Measurements from ENCODE around the gene OSTM1. TPM values are rescaled to one million over a fixed set of nuclear protein-coding genes. Genes with fewer than 3 reads are reported as not detected.

Gene OSTM1, protein sequence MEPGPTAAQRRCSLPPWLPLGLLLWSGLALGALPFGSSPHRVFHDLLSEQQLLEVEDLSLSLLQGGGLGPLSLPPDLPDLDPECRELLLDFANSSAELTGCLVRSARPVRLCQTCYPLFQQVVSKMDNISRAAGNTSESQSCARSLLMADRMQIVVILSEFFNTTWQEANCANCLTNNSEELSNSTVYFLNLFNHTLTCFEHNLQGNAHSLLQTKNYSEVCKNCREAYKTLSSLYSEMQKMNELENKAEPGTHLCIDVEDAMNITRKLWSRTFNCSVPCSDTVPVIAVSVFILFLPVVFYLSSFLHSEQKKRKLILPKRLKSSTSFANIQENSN
- 10 to 100 TPM; 25.0 to 32.0 TPM for total RNA-seq
- long read RNA-seq, full-length matches to known transcripts = 32 of 42 reads
- long read RNA-seq, partial matches to known transcripts = 2 of 42 reads
- long read RNA-seq, other reads (novel, unspliced or antisense) = 8 of 42 reads

DNA sequence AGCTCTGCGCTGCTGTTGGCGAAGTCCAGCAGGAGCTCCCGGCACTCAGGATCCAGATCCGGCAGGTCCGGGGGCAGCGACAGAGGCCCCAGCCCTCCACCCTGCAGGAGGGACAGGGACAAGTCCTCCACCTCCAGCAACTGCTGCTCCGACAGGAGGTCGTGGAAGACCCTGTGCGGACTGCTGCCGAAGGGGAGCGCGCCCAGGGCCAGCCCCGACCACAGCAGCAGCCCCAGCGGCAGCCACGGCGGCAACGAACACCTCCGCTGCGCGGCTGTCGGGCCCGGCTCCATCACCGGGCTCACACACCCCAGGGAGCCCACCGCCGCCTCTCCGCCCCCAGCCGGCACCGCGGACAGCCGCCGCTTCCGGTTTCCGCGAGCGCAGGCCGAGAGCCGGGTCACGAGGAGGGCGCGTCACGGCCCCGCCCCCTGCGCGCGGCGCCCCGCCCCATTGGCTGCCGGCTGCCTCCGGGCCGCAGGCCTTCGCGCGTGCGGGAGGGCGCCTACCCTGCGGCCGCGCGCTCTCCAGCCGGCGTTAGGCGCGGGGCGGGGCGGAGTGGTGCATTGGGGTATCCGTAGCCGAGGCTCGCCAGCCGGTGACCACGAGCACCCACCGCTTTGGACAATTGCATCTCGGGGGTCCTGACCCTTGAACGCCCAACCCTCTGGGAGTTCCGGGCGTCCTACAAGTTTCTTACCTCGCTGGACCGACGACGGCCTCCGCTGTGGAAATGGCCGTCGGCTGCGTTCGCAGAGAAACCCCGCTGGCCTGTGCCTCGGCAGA is at the start of gene OSTM1:
OSTM1 (minus strand) TSS at position 383 of the 786 bp plus-strand sequence; CDS start at position 293, 90 bp downstream.
- intact Hi-C loops (cut with DNase I, micrococcal nuclease) = no loop called here

DNA sequence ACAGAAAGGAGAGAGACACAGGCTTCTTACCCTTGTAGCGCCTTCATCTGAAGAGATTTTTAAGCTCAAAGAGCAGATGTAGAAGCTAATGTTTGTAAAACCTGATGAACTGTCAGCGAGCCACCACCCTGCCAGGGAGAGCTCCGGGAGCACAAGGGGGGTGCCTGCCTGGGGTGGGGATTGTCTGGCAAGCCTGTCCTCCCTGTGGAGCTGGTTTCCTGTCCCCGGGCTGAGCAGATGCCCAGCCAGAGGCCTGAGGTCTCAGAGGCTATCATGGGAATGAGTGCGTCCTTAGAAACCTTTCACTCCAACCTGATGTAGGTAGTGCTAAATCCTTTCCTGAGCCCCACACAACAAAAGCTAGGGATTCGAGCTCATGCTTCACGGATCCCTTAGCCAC is 49.4 kb upstream of the OSTM1 start:
- DNase-seq = no peak
- intact Hi-C loops (cut with DNase I, micrococcal nuclease) = no loop called here
- no peak for ATAC-seq

More for the DNA sequence above, at the start of gene OSTM1:
- ATAC-seq (peak; percentile 99), DNase-seq (peak; percentile 86 to 94)

DNA sequence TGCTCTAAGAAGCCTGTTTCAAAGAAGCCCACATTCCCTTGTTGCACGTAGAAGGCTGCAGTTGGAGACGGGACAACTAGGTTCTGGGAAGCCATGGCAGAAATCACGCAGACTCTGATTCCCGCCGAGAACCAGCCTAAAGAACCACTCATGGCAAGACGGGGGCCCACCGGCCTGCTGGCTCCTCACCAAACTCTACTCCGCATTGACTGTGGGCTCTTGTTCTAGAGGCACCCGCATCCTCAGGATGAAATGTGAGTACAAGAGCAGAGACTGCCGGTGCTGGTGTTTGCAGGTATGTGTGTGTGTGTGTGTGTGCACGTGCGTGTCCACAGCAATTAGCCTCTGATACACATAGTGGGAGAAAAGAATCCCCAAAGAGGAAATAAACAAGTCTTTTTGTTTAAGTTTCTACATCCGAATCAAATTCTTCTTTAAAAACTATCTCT is 49.0 kb upstream of the OSTM1 start:
- intact Hi-C loops (cut with DNase I, micrococcal nuclease) = no loop called here
- no peak for DNase-seq
- ATAC-seq = no peak

DNA sequence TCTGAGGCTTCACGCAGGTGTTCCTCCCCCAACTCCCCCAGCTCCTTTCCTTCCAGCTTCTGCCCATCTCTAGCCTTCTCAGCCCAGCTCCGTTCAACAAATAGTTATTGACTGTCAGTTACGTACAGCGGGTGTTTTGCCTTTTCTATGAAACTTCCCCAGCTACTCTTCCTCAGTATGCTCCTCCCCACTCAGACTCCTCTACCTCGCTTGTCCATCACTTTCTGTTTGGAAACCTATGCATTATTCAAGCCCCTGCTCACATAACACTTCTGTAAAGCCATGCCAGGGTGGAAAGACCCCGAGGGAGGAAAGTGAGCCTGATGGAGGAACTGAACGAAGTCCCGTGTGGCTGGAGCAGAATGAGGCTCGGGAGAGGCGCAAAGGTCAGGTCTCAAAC is 47.1 kb upstream of the OSTM1 start:
- DNase-seq = no peak
- no peak for ATAC-seq
- intact Hi-C loops (cut with DNase I, micrococcal nuclease) = no loop called here

DNA sequence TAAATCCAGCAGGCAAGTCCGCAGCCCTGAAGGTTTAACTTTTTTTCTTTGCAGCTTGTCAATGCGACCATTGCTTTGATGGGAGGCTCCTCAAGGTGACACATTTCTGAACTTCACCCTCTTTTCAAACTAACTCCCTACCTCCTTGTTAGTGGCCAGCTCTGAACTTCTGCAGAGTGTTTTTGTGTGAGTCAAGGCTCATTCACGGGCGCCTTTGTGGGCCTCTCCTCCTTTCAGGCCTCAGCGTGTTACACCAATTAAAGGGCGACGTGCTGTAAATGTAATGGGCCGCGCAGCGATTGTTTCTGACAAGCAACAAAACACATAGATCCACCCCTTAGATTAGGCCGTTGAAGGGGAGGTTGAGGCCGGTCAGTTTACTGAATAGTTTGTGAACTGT is 45.8 kb upstream of the OSTM1 start:
- DNase-seq (no peak), ATAC-seq (no peak)
- intact Hi-C loops (cut with DNase I, micrococcal nuclease) = no loop called here

DNA sequence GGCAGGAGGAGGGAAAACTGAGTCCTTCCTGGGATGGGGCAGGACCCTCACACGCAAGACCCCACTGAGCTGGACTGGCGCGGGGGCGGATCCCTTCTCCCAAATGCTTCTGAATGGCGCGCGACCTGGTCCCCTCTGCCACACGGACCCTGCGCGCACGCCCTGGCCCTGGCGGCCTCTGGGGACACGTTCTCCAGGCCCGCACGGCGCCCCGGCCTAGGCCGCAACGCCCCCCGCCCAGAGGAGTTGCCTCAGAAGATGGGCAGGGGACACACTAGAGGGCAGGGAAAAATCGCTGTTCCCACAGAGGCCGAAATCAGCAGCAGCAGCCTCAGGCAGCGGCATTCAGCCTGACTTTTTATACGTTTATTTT is 45.2 kb upstream of the OSTM1 start:
- intact Hi-C loops (cut with DNase I, micrococcal nuclease) = loop anchor here in 1 of 2 donors (10.0 kb wide), 1 partner anchor 375 kb away; no protein-coding TSS in a partner anchor
- DNase-seq = no peak
- no peak for ATAC-seq

DNA sequence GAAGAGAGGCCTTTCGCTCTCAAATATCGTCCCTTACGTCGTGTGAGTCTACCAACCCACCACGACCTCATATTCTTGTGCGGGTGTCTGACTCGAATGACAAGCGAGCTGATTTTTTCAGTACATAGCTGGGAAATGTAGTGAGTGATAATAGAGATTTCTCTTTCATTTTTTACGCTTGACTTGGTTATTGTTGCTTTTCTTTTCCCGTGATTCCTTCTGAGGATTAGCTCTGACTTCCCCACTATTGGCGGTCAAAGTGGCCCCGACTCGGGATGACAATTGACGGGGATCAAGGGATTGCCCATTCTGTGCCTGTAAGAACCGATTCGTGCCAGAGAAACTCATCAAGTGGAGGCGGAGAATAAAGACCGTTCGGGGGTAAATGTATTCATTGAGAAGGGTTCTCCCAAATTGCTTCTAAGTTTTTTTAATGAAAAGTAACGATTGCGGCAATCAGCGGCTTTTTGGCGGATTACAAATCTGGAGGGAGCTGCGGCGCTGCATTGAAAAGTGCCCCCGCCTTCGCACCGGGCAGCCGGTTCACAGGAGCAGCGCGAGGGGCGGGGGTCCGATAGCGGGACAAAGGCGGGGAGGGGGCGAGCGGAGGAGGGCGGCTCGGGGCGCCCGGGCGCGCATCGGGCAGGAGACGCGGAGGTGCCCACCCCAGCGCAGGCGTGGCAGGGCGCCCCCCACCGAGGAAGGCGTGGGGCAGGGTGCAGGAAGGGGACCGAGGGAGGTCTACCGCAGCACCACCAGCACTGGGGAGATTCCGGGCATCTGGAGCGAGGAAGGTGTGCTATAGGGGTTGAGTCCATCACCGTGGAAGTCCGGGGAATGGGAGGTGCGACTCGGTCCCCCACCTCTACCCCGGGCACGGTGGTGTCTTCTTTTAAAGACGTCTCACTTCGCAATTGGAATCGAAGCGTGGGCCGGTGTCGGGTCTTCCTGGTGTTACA is 44.5 kb upstream of the OSTM1 start:
- intact Hi-C loops (cut with DNase I, micrococcal nuclease) = loop anchor here in 1 of 2 donors (10.0 kb wide), 1 partner anchor 376 kb away; no protein-coding TSS in a partner anchor
- no peak for DNase-seq
- ATAC-seq = no peak

DNA sequence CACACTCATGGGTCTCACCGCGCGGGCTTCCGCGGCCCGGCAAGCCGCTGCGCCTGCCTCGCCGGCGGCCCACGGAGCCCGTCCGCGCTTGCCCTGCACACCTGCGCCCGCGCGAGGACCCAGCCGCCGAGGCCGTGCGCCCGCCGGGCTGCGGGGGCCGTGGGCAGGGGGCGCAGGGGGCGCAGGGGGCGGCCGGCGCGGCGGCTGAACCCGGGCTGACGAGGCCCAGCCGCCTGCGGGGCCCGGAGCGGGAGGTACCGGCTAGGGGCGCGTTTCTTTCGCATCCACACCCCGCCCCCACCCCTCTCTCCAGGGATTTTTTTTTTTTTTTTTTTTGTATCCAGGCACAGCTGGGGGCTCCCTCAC is 43.8 kb upstream of the OSTM1 start:
- intact Hi-C loops (cut with DNase I, micrococcal nuclease) = loop anchor here in 1 of 2 donors (10.0 kb wide), 1 partner anchor 376 kb away; no protein-coding TSS in a partner anchor
- DNase-seq (no peak), ATAC-seq (peak; percentile 15)

DNA sequence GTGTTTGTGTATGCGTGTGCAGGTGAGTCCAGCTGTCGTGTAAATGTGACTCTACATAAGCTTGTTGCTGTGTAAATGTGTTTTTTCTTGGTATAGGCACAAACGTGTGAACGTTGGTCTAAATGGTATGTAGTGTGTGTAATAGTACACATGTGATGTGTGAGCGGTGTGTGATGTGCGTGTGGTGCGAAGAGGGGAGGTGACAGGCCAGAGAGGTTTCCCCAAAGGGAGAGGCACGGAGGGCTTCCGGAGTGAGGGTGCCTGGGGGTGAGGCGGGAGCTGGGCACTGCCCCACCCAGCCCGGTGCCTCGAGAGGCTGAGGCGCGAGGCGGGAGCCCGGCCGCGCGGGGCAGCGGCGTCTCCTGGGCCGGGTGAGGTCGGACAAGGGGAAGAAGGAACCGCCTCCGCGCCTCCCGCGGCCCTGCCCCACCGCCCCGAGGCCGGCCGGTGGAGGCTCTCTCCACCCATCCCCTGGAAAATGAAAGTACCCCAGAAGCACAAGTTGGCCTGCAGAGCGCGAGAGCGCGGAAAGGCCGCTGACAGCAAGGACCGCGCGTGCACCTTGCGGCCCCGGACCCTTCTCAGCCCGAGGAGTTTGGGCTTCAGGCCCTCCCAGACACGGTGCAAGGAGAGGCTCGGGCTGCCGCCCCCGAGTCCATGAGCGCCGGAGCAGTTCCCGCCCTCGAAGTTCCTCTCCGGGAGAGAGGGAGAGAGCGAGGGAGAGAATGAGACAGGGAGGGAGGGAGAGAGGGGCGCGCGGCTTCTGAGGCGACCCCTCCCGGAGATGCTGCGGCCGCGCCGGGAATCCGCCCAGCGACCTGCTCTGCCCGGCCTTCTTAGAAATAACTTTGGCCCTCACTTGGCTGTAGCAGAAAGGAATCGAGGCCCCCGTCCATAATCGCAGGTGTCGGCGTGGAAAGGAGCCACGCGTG is 43.2 kb upstream of the OSTM1 start:
- peak; percentile 34 to 46 for DNase-seq
- intact Hi-C loops (cut with DNase I, micrococcal nuclease) = loop anchor here in 1 of 2 donors (10.0 kb wide), 1 partner anchor 377 kb away; no protein-coding TSS in a partner anchor

DNA sequence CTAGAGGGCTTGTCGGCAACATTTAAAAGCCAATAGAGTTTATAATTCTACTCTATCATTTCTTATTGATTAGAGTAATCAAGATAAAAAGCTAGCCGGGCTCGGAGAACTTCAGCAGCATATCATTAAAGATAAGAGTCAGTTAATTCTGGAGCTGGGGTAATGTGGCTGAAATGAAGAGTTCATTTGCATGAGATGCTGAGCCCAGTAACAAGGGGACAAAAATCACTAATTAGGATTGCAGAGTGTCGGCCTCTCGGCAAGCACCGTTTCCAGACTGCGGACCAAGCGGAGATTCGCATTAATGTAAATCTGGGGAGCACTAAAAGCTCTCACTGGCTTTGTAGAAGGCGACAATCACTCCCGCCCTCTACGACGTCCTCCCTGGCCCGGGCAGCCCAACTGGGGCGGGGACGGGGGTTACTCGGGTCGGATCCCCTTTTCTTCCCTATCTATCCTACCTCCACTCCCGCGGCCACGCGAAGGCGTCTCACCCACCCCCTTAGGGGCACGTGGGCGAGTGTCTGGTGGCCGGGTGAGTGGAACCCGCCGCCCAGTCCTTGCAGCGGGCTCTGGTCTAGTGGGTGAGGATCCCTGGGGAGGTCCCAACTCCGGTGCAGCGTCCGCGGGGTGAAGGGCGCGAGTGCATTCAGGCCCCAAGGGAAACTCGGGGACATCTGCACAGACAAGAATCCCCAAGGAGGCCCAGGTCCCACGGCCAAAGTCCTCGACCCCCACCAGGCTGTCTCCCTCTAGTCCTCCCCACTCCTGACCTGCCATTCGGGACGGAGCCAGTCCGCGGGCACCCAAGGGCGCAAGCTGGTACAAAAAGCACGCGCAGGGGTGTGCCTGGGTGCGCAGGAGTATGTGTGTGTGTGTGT is 42.2 kb upstream of the OSTM1 start:
- intact Hi-C loops (cut with DNase I, micrococcal nuclease) = loop anchor here in 1 of 2 donors (10.0 kb wide), 1 partner anchor 378 kb away; no protein-coding TSS in a partner anchor
- ATAC-seq (no peak), DNase-seq (peak in 1 of 2 donors; percentile 12)

More for the DNA sequence above, 43.2 kb upstream of the OSTM1 start:
- ATAC-seq = peak; percentile 74

DNA sequence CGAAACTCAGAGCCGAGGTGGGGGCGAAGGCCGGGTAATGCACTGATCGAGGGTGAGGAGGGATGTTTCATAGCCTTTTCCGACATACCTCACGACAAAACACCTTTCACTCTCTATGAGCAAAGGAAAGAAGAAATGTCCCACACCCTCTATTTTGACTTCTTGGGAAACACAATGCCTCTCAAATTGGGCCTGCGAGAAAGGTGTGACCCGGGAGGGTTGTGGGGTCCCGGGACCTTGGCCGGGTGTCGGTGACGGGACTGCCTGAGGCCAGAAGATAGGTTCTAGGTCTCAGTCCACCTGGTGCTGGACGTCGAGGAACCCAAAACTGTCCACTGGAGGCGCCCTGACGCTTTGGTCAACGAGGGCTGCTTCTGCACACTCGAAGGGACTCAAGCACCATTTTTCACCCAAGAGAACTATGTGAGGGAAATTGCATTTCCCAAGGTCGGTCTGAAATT is 41.1 kb upstream of the OSTM1 start:
- ATAC-seq (peak; percentile 72), DNase-seq (peak; percentile 36 to 65)
- intact Hi-C loops (cut with DNase I, micrococcal nuclease) = loop anchor here in 1 of 2 donors (10.0 kb wide), 1 partner anchor 379 kb away; no protein-coding TSS in a partner anchor

DNA sequence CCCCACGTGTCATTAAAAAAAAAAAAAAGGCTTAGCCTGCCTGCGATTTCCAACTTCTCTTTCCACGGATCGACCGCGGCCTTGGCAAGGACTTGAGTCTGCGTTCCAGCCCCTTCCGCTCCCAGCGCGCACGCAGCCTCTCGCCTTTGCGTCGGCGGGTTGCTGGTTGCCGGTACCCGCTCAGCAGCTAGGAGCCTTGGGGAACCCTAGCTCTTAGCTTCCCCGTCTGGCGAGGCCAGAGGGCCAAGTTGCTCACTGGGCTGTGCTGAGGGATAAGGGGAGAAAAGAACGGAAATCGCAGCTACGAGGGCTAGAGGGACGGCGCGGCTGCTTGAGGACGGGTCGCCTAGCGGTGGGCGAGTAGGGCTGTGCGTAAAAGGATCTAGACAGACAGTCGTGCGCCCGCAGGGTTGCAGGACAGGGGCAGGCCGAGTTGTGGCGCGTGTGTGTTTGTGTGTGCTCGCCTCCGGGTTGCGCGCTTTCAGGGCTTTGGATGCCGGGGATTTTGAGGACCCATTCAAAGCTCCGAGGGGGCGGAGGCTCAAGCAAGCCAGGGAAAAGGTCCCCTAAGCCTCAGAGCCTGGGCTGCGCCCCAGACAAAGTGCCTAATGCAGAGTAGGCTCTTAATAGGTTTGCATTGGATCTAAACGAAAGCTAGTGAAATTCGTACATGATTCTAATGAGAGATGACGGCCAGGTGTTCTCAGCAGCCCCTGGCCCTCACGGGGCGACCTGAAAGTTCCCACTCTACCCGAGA is 40.5 kb upstream of the OSTM1 start:
- peak; percentile 19 for ATAC-seq
- DNase-seq = peak; percentile 36 to 46
- intact Hi-C loops (cut with DNase I, micrococcal nuclease) = loop anchor here in 1 of 2 donors (5.0 to 10.0 kb wide), 2 partner anchors 380 to 412 kb away; no protein-coding TSS in a partner anchor

DNA sequence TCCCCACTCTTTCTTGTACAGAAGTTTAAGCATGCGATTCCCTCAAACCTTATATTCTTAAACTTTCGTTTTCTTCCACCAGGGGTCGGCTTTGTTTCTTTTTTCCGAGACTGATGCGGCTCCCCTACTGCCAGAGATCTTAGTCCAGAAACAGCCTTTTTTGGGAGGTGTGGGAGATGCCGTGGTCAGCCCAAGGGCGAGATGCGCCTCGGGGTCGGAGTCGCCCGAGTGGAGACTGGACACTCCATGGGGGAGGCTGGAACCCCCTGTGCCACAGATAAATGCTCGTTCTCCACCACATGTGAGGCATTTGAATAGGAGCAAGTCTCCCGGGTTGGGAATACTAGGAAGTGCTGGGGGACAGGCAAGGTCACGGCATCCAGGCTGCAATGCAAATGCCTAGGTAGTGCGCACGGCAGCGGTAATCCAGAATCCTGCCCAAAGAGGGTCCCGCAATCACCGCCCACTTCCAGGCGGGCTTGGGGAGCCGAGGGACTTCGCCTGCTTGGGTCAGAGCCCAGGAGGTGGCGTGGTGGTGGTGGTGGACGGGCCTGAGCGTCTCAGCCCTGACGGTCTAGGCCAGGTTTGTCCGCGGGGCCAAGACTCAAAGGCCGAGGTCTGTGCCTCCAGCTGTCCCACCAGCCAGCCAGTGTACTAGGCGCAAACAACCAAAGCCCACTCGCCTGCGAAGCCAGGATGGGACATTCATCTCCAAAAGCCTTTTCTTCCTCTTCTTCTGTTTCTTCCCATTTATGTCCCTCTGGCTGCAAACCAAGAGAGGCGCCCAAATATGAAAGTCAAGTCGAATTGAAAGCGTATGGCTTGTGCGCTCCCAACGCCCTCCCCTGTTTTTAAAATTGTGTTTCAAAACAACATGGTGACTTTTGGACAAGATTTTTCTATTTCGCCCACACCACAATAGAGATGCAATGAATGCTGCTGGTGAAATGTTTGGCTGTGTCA is 39.3 kb upstream of the OSTM1 start:
- peak; percentile 40 for ATAC-seq
- peak in 1 of 2 donors; percentile 13 for DNase-seq
- intact Hi-C loops (cut with DNase I, micrococcal nuclease) = loop anchor here in 1 of 2 donors (5.0 to 10.0 kb wide), 2 partner anchors 381 to 413 kb away; no protein-coding TSS in a partner anchor

DNA sequence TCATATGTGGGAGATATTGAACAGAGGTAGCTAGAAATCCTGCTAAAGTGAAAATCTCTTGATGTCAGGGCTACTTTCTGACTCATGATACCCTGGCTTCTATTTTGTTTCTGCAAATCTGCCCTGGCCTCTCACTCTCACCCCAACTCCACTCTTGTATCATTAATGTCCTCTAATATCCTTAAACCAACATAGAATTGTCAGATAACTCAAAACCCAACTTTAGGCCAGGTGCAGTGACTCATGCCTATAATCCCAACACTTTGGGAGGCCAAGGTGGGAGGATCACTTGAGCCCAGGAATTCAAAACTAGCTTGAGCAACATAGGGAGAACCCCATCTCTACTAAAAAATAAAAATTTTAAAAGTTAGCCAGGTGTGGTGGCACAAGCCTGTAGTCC is 33.8 kb upstream of the OSTM1 start:
- intact Hi-C loops (cut with DNase I, micrococcal nuclease) = no loop called here
- DNase-seq (no peak), ATAC-seq (no peak)

Measured in left colon (tissue), 2 donors.